GM12872 (cell line): ENCODE measurements around the gene GFRA3.

Source experiments
- CTCF ChIP-seq: IDR thresholded peaks from 3 replicates; pipeline ENCODE4 v1.5.1; 2011; ENCODE audit warnings: low read depth, mild to moderate bottlenecking, low read length, moderate library complexity; ENCODE audit not compliant: insufficient read depth

Gene GFRA3

GRCh38 chr5:138271281-138271680 is 3.1 kb downstream of the GFRA3 start:
- no peak for TF ChIP-seq CTCF

GRCh38 chr5:138264183-138264582 is 10.2 kb downstream of the GFRA3 start:
- TF ChIP-seq CTCF: no peak

GRCh38 chr5:138263581-138263980 is 10.8 kb downstream of the GFRA3 start:
- no peak for TF ChIP-seq CTCF

GRCh38 chr5:138258704-138259292 is 15.6 kb downstream of the GFRA3 start:
- no peak for TF ChIP-seq CTCF

- TF ChIP-seq CTCF: no peak
Measured at GRCh38 chr5:138257583-138257982, 16.8 kb downstream of the GFRA3 start.

GRCh38 chr5:138252944-138253343 is 21.5 kb downstream of the GFRA3 start:
- no peak for TF ChIP-seq CTCF

- no peak for TF ChIP-seq CTCF
Measured at GRCh38 chr5:138246822-138247221, 27.6 kb downstream of the GFRA3 start.

- no peak for TF ChIP-seq CTCF
Measured at GRCh38 chr5:138246334-138246733, 28.1 kb downstream of the GFRA3 start.
